HG02870 (cell line): Measurements from ENCODE around the gene SGCE.

ENCODE experiments used
- ATAC-seq: cut with Tn5 transposase; IDR thresholded peaks from one replicate; pipeline ENCODE4 v1.9.1; 2021; ENCODE audit warnings: mild to moderate bottlenecking, moderate library complexity; ENCODE audit not compliant: unreplicated experiment

Gene SGCE

GRCh38 chr7:94662548-94662947 lies 6.6 kb upstream of the SGCE start:
- ATAC-seq: no peak

- ATAC-seq: no peak
Observed at GRCh38 chr7:94660006-94660405, 4.1 kb upstream of the SGCE start.

- no peak for ATAC-seq
Observed at GRCh38 chr7:94658826-94659225, 2.9 kb upstream of the SGCE start.

GRCh38 chr7:94657771-94658693 lies 2.1 kb upstream of the SGCE start:
- peak; percentile 84 for ATAC-seq

- no peak for ATAC-seq
Observed at GRCh38 chr7:94656925-94657731, 1.2 kb upstream of the SGCE start.

GRCh38 chr7:94656658-94656924 lies 658 bp upstream of the SGCE start:
- ATAC-seq: no peak

GRCh38 chr7:94655126-94655847 lies 646 bp downstream of the SGCE start:
- no peak for ATAC-seq

- ATAC-seq: no peak
Observed at GRCh38 chr7:94654783-94655125, 1.2 kb downstream of the SGCE start.

- no peak for ATAC-seq
Observed at GRCh38 chr7:94650147-94651051, 5.5 kb downstream of the SGCE start.

- ATAC-seq: peak; percentile 99
Observed at GRCh38 chr7:94649450-94649849, 6.5 kb downstream of the SGCE start.

GRCh38 chr7:94648731-94649130 lies 7.2 kb downstream of the SGCE start:
- no peak for ATAC-seq

GRCh38 chr7:94647295-94647694 lies 8.6 kb downstream of the SGCE start:
- no peak for ATAC-seq

GRCh38 chr7:94643771-94644545 lies 12.0 kb downstream of the SGCE start:
- no peak for ATAC-seq

GRCh38 chr7:94642838-94643653 lies 12.9 kb downstream of the SGCE start:
- ATAC-seq: no peak

- no peak for ATAC-seq
Observed at GRCh38 chr7:94639384-94639783, 16.5 kb downstream of the SGCE start.

- ATAC-seq: no peak
Observed at GRCh38 chr7:94635687-94636086, 20.2 kb downstream of the SGCE start.

- ATAC-seq: no peak
Observed at GRCh38 chr7:94634502-94634901, 21.4 kb downstream of the SGCE start.

- no peak for ATAC-seq
Observed at GRCh38 chr7:94633687-94634086, 22.2 kb downstream of the SGCE start.

- ATAC-seq: no peak
Observed at GRCh38 chr7:94633014-94633341, 23.0 kb downstream of the SGCE start.
